Activated CD4-positive, alpha-beta T cell treated with anti-CD3 and anti-CD28 coated beads, Interleukin-2, Interleukin-6, amounts not matched to agents 100 ng/mL and 50 ng/mL, durations not matched to agents 16 hours and 8 hours (primary cell): Measurements from ENCODE around the gene LCE1A.

Source experiments
- DNase-seq: peaks from one replicate; pipeline ENCODE4 v3.0.0-alpha.2; 2020

LCE1A gene

GRCh38 chr1:152870831-152871730, 43.8 kb downstream of the LCE1A start:
- DNase-seq, result peak; percentile 41

- DNase-seq, result no peak
Observed at GRCh38 chr1:152871731-152872126, 44.5 kb downstream of the LCE1A start.

- DNase-seq, result no peak
Observed at GRCh38 chr1:152873495-152873894, 46.2 kb downstream of the LCE1A start.

DNA sequence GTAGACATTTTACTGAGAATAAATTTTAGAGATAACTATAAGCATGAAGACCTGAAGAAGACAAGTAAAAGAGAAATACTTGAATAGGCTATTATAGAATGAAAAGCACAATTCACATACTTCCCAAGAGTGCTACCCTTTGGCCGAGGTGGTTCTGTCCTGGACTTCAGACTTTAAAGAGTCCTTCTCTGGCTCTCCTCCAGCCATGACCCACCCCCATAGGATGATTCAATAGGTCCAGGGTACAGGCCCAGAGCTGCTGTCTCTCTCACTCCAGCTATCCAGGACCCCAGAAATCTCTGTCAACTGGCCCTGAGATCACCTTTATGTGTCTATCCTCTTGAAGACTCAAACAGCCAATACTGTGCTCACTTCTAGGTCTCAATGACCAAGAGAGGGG, 49.6 kb downstream of the LCE1A start:
- no peak for DNase-seq
